Measurements from ENCODE around the gene OASL. TPM values are rescaled to one million over a fixed set of nuclear protein-coding genes. Genes with fewer than 3 reads are reported as not detected.

Gene OASL, protein sequence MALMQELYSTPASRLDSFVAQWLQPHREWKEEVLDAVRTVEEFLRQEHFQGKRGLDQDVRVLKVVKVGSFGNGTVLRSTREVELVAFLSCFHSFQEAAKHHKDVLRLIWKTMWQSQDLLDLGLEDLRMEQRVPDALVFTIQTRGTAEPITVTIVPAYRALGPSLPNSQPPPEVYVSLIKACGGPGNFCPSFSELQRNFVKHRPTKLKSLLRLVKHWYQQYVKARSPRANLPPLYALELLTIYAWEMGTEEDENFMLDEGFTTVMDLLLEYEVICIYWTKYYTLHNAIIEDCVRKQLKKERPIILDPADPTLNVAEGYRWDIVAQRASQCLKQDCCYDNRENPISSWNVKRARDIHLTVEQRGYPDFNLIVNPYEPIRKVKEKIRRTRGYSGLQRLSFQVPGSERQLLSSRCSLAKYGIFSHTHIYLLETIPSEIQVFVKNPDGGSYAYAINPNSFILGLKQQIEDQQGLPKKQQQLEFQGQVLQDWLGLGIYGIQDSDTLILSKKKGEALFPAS
- 17.1 TPM for total RNA-seq (2013)
- 10 to 100 TPM in 2 of 3 donors, 1 to 10 TPM in 1; 9.9 to 14.9 (median 13.4) TPM for polyA plus RNA-seq
- 13.0 and 17.9 TPM in 2 replicates for polyA minus RNA-seq
- 36.2 to 866 (median 61.0) reads per million in 11 experiments for total RNA-seq

DNA sequence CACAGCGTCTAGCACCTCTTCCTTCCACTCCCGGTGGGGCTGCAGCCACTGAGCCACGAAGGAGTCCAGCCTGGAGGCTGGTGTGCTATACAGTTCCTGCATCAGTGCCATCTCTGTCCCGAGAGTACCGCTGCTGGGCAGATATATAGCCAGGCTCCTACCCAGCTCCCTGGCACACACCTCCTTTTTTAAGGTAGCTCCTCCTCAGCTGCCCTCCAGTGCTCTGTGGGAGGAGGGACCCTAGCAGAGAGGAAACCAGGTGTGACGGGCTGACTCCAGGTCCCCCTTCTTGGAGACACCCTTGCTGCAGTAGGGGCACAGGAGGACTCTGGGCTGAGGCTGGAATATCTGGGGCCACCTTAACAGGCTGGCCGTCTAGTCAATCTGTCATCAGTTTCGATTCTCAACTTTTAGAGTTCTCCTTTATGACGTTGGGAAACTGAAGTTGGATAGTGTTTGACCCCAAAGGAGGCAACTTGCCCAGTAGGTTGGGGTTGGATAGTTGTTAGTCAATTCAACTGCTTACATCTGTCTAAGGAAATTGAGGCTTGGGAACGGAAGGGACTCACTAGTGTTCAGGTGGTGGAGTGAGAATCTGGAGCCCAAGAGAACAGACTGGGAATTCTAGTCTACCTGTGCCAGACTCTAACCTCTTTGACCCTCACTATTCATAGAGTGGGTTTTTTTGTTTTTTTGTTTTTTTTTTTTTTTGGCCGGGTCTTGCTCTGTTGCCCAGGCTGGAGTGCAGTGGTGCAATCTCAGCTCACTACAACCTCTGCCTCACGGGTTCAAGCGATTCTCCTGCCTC lies at the start of gene OASL:
TSS of gene OASL (minus strand) at position 386 of the 808 bp plus-strand sequence. CDS start at position 111, 275 bp downstream.
- Mint-ChIP-seq H3K36me3 (peaks cover 8 to 12% of the 10 kb centered on the region in 2 donors), H3K9me3 (peaks cover 0 to 6% (median 0%) of the 10 kb centered on the region in 7 donors), H3K27me3 (ENCODE audit: low read depth in 3 of 3) (peaks cover 1 to 10% (median 6%) of the 10 kb centered on the region in 3 donors), H3K4me3 (peak within 1 kb of the TSS; percentile 88 to 97), H3K4me1 (peaks cover 43% of the 10 kb centered on the region), H3K27ac (peak within 1 kb of the TSS; percentile 95 to 98 (median 96))
- peak within 1 kb of the TSS; percentile 82 for H2AFZ ChIP-seq (ENCODE audit: insufficient read depth, low read depth, low read length, poor library complexity, severe bottlenecking)
- peak within 1 kb of the TSS; percentile 64 for H3K9ac ChIP-seq (ENCODE audit: insufficient read depth, low read length, poor library complexity, severe bottlenecking)
- H3K4me2 ChIP-seq (replicated peaks; ENCODE audit: extremely low read depth, low read length, poor library complexity, severe bottlenecking): peak within 1 kb of the TSS; percentile 80
- peak; percentile 78 to 93 (median 88) for DNase-seq
- H3K9me3 ChIP-seq (replicated peaks in 1 of 2; ENCODE audit: control insufficient read depth in 1 of 2, insufficient read depth in 1 of 2, low read length in 2 of 2): no peaks in the 10 kb centered on the region
- intact Hi-C loops (cut with micrococcal nuclease): no loop called here
- H3K4me3 ChIP-seq (replicated peaks in 1 of 3; ENCODE audit: low read depth in 2 of 3, low read length in 3 of 3): peak within 1 kb of the TSS; percentile 70 to 94 (median 84)
- peaks cover 38 to 63% of the 10 kb centered on the region in 2 donors for H3K4me1 ChIP-seq (ENCODE audit: control insufficient read depth in 1 of 2, insufficient read depth in 2 of 2, low read length in 2 of 2)
- H3K27ac ChIP-seq (ENCODE audit: low read depth in 1 of 2, low read length in 2 of 2): peak within 1 kb of the TSS; percentile 72 to 90
- H4K20me1 ChIP-seq (ENCODE audit: insufficient read depth, low read length): no peaks in the 10 kb centered on the region
- TF ChIP-seq, protein P1, sequence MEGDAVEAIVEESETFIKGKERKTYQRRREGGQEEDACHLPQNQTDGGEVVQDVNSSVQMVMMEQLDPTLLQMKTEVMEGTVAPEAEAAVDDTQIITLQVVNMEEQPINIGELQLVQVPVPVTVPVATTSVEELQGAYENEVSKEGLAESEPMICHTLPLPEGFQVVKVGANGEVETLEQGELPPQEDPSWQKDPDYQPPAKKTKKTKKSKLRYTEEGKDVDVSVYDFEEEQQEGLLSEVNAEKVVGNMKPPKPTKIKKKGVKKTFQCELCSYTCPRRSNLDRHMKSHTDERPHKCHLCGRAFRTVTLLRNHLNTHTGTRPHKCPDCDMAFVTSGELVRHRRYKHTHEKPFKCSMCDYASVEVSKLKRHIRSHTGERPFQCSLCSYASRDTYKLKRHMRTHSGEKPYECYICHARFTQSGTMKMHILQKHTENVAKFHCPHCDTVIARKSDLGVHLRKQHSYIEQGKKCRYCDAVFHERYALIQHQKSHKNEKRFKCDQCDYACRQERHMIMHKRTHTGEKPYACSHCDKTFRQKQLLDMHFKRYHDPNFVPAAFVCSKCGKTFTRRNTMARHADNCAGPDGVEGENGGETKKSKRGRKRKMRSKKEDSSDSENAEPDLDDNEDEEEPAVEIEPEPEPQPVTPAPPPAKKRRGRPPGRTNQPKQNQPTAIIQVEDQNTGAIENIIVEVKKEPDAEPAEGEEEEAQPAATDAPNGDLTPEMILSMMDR (IDR thresholded peaks at IDR 0.05): no peak
- WGBS (ENCODE audit: insufficient coverage): 0% methylated on average over 7 of the region's 13 CpGs
- no peaks in the 10 kb centered on the region for H3K36me3 ChIP-seq (replicated peaks in 1 of 2; ENCODE audit: control insufficient read depth in 1 of 2, insufficient read depth in 2 of 2, low read length in 2 of 2)
- no peaks in the 10 kb centered on the region for H3K27me3 ChIP-seq (ENCODE audit: control insufficient read depth in 2 of 2, insufficient read depth in 2 of 2, low read length in 2 of 2)
- H3K79me2 ChIP-seq (ENCODE audit: insufficient read depth, low read length): no peaks in the 10 kb centered on the region

DNA sequence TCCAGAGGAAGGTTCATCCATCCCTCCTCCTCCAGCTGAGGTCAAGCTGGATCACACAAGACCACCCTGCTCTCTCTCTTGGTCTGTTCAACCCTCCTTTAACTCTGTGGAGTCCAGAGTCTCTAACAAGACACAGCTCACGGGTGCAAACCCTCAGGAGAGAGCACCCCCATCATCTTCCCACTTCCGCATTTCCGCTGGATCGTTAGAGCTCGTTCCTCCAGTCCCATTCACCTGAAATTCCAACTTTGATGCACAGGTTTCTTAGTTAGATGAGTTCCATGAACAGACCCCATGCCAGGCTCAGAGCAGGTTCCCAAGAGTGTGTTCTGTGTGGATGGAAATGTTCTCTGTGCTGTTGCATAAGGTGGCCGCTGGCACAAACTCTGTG lies 49.1 kb upstream of the OASL start:
- Histone ChIP-seq H3K4me2 (replicated peaks; ENCODE audit: extremely low read depth, low read length, poor library complexity, severe bottlenecking) (peak overlapping the region; percentile 17), H2AFZ (ENCODE audit: insufficient read depth, low read depth, low read length, poor library complexity, severe bottlenecking) (peak overlapping the region; percentile 56), H4K20me1 (ENCODE audit: insufficient read depth, low read length) (no peaks in the 10 kb centered on the region), H3K4me1 (ENCODE audit: control insufficient read depth in 1 of 2, insufficient read depth in 2 of 2, low read length in 2 of 2) (peaks cover 16 to 23% of the 10 kb centered on the region in 2 donors), H3K9ac (ENCODE audit: insufficient read depth, low read length, poor library complexity, severe bottlenecking) (no peak overlapping the region), H3K27me3 (ENCODE audit: control insufficient read depth in 2 of 2, insufficient read depth in 2 of 2, low read length in 2 of 2) (no peaks in the 10 kb centered on the region), H3K9me3 (replicated peaks in 1 of 2; ENCODE audit: control insufficient read depth in 1 of 2, insufficient read depth in 1 of 2, low read length in 2 of 2) (no peaks in the 10 kb centered on the region), H3K36me3 (replicated peaks in 1 of 2; ENCODE audit: control insufficient read depth in 1 of 2, insufficient read depth in 2 of 2, low read length in 2 of 2) (no peaks in the 10 kb centered on the region), H3K27ac (ENCODE audit: low read depth in 1 of 2, low read length in 2 of 2) (no peak overlapping the region), H3K4me3 (replicated peaks in 1 of 3; ENCODE audit: low read depth in 2 of 3, low read length in 3 of 3) (no peak overlapping the region), H3K79me2 (ENCODE audit: insufficient read depth, low read length) (no peaks in the 10 kb centered on the region)
- Mint-ChIP-seq H3K4me3 (no peak overlapping the region), H3K27ac (peak overlapping the region in 1 of 7 donors; percentile 78), H3K4me1 (peaks cover 34% of the 10 kb centered on the region), H3K36me3 (no peaks in the 10 kb centered on the region), H3K9me3 (peaks cover 2 to 5% (median 3%) of the 10 kb centered on the region in 7 donors), H3K27me3 (ENCODE audit: low read depth in 3 of 3) (peaks cover 0 to 8% (median 0%) of the 10 kb centered on the region in 3 donors)
- WGBS (ENCODE audit: insufficient coverage): 100% methylated on average over 1 of the region's 6 CpGs
- intact Hi-C loops (cut with micrococcal nuclease): no loop called here
- TF ChIP-seq, protein P1 (IDR thresholded peaks at IDR 0.05): no peak
- DNase-seq: no peak

All from CD14-positive monocyte (primary cell).